ENCODE measurements around the gene ZNF316. TPM values are rescaled to one million over a fixed set of nuclear protein-coding genes. Genes with fewer than 3 reads are reported as not detected.

The ZNF316 gene
- total RNA-seq, 4 donors from 2014 or later = 15.6 to 39.5 (median 27.3) TPM

- no peaks in the 10 kb centered on the region for H3K27me3 ChIP-seq
- peak overlapping the region; percentile 67 to 81 for H3K4me3 ChIP-seq
- no peaks in the 10 kb centered on the region for H3K36me3 ChIP-seq
- H3K4me1 ChIP-seq = peaks cover 0 to 7% of the 10 kb centered on the region in 2 donors
- no peak for TF ChIP-seq POLR2A (IDR thresholded peaks at IDR 0.05)
- no peak for TF ChIP-seq CTCF (IDR thresholded peaks at IDR 0.05)
- no peaks in the 10 kb centered on the region for H3K9me3 ChIP-seq
- DNase-seq = peak in 1 of 2 donors; percentile 25
- H3K27ac ChIP-seq = peak overlapping the region; percentile 52 to 59
- intact Hi-C loops (cut with DNase I; ENCODE audit: low total_unique reads) = no loop called here
These were observed 21.2 kb upstream of the ZNF316 start for GRCh38 chr7:6615723-6616555.

- Histone ChIP-seq H3K27ac (no peak overlapping the region), H3K9me3 (no peaks in the 10 kb centered on the region), H3K27me3 (no peaks in the 10 kb centered on the region), H3K4me1 (peaks cover 0 to 7% of the 10 kb centered on the region in 2 donors), H3K36me3 (no peaks in the 10 kb centered on the region), H3K4me3 (no peak overlapping the region)
- TF ChIP-seq CTCF (IDR thresholded peaks at IDR 0.05) = no peak
- no peak for TF ChIP-seq POLR2A (IDR thresholded peaks at IDR 0.05)
- intact Hi-C loops (cut with DNase I; ENCODE audit: low total_unique reads) = no loop called here
- no peak for DNase-seq
These were observed 20.1 kb upstream of the ZNF316 start for GRCh38 chr7:6616854-6617643.

- Histone ChIP-seq H3K4me3 (no peak overlapping the region), H3K27me3 (no peaks in the 10 kb centered on the region), H3K36me3 (no peaks in the 10 kb centered on the region), H3K27ac (no peak overlapping the region), H3K4me1 (peaks cover 0 to 7% of the 10 kb centered on the region in 2 donors), H3K9me3 (no peaks in the 10 kb centered on the region)
- TF ChIP-seq POLR2A (IDR thresholded peaks at IDR 0.05) = no peak
- no peak for TF ChIP-seq CTCF (IDR thresholded peaks at IDR 0.05)
- no peak for DNase-seq
- intact Hi-C loops (cut with DNase I; ENCODE audit: low total_unique reads) = no loop called here
These were observed 18.5 kb upstream of the ZNF316 start for GRCh38 chr7:6618621-6619020.

GRCh38 chr7:6619961-6620360 is 17.2 kb upstream of the ZNF316 start:
- intact Hi-C loops (cut with DNase I; ENCODE audit: low total_unique reads) = no loop called here
- no peaks in the 10 kb centered on the region for H3K36me3 ChIP-seq
- no peak overlapping the region for H3K27ac ChIP-seq
- TF ChIP-seq POLR2A (IDR thresholded peaks at IDR 0.05) = no peak
- no peak for TF ChIP-seq CTCF (IDR thresholded peaks at IDR 0.05)
- H3K27me3 ChIP-seq = no peaks in the 10 kb centered on the region
- no peak for DNase-seq
- no peak overlapping the region for H3K4me3 ChIP-seq
- H3K4me1 ChIP-seq = peaks cover 0 to 7% of the 10 kb centered on the region in 2 donors
- no peaks in the 10 kb centered on the region for H3K9me3 ChIP-seq
